Transverse colon (tissue), 4 donors: ENCODE results near the gene VCP.

ENCODE experiments used
- EP300 ChIP-seq: sonication (generic); formaldehyde crosslinking; IDR thresholded peaks from one replicate; pipeline ENCODE4 v1.6.1; 2017; ENCODE audit warnings: antibody characterized with exemption, low read depth
- POLR2A ChIP-seq: fragments of 450-650 bp; IDR thresholded peaks from one replicate; pipeline ENCODE4 v1.6.1; 2016; ENCODE audit warnings: antibody characterized with exemption, mild to moderate bottlenecking, moderate library complexity
- POLR2AphosphoS5 ChIP-seq, 3 donors: sonication (generic); formaldehyde crosslinking; IDR thresholded peaks; one replicate each; pipeline ENCODE4 v1.6.1; 2016; ENCODE audit warnings: antibody characterized with exemption in 3 of 3
- TF ChIP-seq, protein P1 (sequence below), 5 experiments: fragments of 200-600 bp in 3 of 5; fragments of 450-650 bp in 2 of 5; sonication (generic) in 3 of 5; IDR thresholded peaks; 1 replicate in 2 of 5; 2 replicates in 3 of 5; pipeline ENCODE4 v1.5.1; 2016 to 2017; ENCODE audit warnings: antibody characterized with exemption in 5 of 5, inconsistent platforms in 3 of 5, mild to moderate bottlenecking in 2 of 5, moderate library complexity in 1 of 5

DNA sequence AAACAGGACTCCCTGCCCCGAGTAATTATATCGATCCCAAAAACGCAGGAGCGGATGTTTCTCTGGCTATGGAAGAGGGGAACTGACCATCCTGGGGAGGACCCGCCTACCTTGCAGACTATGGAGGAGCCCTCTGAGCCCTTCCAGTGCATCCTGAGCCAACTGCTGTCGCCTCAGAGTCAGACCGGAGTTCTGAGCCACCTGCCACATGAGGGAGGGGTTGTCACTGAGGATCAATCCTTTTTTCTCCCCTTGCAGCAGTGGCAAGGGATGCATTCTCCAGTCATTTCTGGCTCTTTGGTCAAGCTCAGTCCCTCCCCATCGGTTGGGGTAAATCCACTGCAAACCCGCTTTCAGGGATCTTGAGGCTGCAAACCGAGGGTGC is 6.6 kb upstream of the VCP start:
- TF ChIP-seq, protein P1, sequence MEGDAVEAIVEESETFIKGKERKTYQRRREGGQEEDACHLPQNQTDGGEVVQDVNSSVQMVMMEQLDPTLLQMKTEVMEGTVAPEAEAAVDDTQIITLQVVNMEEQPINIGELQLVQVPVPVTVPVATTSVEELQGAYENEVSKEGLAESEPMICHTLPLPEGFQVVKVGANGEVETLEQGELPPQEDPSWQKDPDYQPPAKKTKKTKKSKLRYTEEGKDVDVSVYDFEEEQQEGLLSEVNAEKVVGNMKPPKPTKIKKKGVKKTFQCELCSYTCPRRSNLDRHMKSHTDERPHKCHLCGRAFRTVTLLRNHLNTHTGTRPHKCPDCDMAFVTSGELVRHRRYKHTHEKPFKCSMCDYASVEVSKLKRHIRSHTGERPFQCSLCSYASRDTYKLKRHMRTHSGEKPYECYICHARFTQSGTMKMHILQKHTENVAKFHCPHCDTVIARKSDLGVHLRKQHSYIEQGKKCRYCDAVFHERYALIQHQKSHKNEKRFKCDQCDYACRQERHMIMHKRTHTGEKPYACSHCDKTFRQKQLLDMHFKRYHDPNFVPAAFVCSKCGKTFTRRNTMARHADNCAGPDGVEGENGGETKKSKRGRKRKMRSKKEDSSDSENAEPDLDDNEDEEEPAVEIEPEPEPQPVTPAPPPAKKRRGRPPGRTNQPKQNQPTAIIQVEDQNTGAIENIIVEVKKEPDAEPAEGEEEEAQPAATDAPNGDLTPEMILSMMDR (IDR thresholded peaks at IDR 0.05) = no peak
- TF ChIP-seq POLR2AphosphoS5 (IDR thresholded peaks at IDR 0.05) (no peak), POLR2A (no peak), EP300 (no peak)
